T follicular helper cell (primary cell): ENCODE results near the gene GPRIN1.
"Not testable (repeated sequence)": the region's sequence is repeated elsewhere in the genome, so short reads cannot be mapped to it uniquely, and the experiment has no call there.

Source experiments
- DNase-seq: peaks from one replicate; pipeline ENCODE4 v3.0.0-alpha.2; 2020; ENCODE audit warnings: low read depth

GPRIN1 gene

DNA sequence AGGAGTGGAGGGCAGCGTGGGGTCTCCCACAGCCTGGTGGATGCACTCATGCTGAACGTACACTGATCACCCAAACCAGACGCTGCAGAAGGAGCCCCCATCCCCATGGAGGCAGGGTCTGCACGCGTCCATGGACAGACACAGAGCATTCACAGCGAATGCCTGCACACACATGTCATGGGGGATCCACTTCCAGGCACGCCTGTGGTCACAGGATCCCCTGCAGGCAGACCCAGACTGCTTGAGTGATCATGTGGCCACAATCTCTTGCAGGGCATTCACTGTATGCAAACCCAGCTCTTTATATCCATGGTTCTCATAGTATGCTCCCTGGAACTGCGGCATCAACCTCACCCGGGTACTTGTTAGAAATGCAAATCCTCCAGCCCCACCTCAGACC is 15.0 kb upstream of the GPRIN1 start:
- DNase-seq: no peak

DNA sequence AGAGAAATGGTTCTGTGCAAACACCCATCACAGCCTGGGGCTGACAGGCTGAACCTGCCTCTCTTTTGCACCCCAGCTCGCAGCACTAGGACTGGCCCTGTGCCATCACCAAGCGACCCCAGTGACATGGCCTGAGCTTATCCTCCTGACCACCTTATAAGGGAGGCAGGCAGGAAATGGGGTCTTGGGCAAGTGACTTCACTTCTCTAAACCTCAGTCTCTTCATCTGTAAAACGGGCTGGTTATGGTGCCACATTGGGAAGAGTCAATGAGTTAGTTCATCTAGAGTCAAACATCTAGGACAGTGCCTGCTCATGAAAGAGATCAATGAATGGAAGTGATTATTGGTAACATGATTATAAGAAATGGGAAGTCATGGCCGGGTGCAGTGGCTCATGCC is 14.2 kb upstream of the GPRIN1 start:
- no peak for DNase-seq

DNA sequence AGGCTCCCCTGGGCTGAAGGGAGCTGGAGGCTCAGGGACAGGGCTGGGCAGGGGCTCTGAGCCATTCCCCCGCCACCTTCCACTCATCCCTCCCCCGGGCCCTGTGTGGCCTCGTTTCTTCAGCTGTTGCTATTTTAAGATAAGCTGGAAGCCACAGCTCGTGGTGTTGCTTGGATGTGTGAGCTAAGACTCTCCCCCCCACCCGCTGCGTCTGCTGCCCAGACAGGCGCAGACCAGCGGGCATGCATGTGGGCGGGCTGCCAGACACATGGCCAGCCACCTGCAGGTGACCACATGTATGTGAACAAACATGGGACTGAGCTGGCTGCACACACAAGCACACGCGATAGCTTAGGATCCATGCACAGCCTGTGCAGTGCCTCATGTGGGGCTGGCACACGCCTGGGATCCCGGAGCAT is 11.7 kb upstream of the GPRIN1 start:
- DNase-seq: no peak

DNA sequence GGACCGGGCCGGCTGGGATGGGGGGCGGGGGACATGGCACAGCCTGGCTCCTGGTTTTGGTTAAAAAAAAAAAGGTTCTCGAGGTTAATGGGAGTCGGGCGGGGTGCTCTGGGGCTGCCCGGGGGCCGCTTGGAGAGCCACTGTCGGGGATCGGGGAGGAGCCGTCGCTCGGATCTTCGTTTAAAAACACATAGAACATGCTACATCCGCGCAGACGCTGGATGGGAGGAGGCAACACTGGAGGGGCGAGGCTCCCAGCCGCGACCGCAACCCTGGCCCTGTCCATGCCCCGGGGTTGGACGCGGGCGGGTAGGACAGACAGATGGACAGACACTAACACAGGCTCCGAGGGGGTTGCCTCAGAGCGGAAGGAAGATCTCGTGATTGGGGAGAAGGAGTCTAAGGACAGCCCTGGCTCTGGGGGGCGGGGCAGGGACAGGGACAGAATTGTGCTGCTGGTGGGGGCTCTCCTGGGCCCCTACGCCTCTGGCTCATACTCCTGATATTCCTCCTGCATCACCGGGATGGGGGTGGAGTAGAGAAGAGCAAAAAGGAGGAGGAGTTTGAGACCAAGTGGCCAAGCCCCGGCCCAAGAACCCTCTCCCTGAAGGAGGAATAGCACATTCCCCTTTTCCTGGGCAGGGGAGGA is 10.5 kb upstream of the GPRIN1 start:
- no peak for DNase-seq

DNA sequence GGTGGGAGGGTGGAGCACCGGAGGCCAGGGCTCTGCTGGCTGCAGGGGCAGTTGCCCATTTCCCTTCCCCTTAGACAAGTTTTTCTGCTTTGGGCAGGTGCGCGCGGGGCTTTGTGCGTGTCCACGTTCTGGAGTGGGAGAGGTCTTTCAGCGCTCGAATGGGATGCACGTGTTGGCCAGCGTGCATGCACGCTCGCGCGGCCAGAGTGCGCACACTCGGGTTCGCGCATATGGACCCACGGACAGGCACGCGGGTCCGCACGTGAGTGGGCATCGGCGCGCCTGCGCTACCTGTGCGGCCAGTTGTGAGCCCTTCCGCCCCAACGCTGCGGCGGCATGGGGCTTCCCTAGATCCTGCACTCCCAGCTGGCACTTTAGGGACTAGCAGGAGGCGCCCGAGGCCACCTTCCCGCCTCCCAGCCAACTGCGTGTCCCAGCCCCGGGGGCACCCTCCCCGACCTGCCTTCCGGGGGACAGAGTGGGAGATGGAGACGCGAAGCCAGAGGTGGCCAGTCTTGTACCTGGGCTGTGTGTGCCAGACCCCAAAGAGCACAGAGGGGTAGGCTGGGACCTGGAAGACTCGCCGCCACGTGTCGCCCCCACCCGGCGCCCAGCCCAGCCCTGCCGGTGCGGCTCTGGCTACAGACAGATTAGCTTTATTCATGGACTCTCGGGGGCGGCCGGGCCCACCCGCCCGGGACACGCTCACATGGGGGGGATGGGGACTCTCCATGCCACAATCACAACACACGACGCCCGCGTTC is 9.8 kb upstream of the GPRIN1 start:
- no peak for DNase-seq

DNA sequence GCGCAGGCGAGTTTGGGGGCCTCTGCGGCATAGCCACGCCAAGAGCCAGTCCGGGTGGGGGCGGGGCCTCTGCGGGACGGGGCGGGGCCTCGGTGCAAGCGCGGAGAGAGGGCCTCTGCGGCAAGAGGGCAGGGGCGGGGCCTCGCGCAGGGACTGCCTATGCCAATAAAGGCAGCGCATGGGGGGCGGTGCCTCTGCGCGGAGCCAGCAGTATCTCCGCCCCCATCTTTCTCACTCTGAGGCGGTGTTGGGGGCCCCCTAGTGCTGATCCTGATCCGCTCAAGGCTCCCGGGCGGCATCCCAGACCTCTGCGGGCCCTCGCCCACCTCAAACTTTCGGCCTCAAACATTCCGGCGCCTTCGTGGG is 9.2 kb upstream of the GPRIN1 start:
- DNase-seq: peak; percentile 60

DNA sequence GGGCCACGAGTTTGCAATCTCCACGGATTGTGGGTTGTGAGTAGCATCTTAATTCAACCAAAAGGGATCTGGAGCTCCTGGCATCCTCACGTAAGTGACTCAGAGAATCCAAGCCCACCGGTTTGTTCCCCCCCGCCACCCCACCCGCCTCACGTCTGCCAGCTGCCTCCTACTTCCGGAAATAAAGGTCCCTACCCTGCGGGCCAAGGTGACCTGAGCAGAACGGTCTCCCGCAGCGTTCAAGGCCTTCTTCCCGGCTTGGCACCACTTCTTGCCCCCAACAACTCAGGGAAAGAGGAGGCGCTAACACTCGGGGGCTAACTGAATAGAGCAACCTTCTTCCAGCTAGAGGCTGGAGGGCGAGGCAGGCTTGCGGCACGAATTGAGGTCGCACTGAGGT is 8.8 kb upstream of the GPRIN1 start:
- no peak for DNase-seq

DNA sequence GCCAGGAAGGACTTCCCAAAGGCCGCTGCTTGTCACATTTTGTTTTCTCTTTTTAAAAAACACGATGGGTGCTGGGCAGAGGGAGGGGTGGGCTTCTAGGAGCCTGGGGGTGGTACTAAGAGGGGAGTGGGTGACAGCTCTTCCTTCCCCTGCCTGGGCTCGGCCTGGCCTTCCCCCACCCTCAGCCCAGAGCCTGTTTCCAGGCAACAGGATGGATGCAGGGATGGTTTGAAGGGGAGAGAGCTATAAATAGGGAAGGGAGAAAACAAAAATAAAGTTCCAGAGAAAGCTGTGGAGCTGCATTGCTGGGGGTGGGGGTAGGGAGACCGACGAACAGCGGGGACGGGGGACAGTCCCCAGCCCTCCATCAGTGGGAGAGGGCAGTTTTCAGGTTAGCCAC is 6.6 kb upstream of the GPRIN1 start:
- DNase-seq: no peak

DNA sequence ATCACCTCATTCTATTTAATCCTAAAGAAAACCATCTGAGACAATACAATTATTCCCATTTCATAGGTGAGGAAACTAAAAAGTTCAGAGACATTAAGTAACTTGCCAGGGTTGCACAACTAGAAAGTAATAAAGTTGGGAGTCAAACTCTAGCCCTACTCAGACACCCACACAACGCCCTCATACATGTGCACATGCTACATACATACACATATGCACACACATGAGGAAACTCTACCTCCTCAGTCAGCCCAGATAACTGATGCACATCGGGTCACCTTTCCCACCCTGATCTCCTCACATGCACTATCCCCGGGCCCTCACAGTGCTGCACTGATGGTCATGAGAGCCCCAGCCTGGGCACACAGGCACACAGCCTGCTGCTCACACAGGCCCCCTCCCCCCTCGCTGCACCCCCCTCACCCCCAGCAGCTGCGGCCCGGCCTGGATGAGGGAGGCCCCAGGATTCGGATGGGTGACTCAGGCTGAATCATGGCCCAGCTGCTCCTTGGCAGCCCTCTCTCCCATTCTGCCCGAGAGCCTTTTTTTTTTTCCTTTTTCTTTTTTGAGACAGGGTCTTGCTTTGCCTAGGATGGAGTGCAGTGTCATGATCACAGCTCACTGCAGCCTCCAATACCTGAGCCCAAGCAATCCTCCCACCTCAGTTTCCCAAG is 5.0 kb upstream of the GPRIN1 start:
- no peak for DNase-seq

DNA sequence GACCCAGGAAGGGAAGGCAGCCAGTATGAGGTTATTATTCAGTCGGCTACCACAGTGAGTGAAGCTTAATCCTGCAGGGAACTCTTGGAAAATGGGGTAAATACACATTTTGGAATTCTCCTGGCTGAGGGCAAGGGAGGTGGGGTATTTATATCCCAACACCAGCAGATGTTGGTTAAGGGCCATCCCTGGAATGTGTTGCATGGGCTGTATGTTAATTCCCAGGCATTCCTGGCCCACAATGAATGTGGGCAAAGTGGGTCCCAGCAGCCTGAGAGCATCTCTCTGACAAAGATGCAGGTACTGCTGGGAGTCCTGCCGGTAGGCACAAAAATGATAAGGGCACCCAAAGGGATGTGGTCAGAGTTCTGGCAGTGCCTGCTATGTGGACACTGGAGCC is 2.9 kb upstream of the GPRIN1 start:
- DNase-seq: no peak

DNA sequence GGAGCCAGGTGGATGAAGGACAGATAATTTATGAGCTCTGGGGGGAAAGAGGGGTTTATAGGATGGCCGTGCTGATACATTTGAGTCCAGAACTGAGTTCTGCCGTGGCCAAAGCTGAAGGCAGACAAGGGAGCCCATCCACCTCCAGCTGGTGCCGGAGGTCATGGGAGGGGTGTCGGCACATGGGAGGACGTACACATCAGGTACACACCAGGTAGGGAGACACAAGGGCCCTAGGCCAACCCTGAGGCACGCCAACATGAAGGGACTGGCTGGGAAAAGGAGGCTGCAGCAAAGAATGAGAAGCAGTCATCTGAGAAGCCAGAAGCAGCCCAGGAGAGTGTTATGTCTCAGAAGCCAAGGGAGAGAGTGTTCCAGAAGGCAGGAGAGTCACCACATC is 2.1 kb upstream of the GPRIN1 start:
- DNase-seq: no peak

DNA sequence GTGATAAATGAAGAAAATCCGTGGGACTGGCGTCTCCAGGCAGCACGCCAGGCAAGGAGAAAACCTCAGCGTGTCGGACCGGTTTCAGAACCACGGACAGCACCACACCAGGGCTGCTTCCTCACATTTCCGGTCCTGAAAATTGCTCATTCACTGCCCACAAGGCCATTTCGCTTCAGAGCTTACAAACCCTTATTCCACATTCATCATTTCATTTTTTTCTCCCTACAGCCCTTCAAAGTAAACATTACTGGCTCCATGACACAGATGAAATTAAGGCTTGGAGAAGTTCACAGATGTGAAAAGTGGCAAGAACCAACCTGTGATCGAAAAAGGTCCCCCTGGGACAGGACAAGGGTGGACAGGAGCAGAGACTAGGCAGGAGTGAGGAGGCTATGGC is 1.5 kb upstream of the GPRIN1 start:
- peak; percentile 28 for DNase-seq

DNA sequence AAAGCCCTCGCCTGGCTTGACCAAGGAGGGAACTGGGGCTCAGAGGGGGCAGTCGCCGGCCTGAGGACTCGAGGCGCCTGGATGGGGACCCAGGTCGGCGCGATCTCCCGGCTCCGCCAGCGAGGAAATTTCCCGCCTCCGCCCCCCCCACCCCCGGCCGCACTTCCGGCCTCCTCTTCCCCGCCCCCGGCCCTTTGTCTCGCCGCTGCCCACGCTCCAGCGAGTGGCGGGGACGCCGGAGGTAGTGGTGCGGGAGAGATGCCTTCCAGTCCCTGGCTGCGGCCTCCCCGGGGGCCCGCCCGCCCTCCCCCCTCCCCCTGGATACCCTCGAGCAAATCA is 448 bp upstream of the GPRIN1 start:
- DNase-seq: no peak

DNA sequence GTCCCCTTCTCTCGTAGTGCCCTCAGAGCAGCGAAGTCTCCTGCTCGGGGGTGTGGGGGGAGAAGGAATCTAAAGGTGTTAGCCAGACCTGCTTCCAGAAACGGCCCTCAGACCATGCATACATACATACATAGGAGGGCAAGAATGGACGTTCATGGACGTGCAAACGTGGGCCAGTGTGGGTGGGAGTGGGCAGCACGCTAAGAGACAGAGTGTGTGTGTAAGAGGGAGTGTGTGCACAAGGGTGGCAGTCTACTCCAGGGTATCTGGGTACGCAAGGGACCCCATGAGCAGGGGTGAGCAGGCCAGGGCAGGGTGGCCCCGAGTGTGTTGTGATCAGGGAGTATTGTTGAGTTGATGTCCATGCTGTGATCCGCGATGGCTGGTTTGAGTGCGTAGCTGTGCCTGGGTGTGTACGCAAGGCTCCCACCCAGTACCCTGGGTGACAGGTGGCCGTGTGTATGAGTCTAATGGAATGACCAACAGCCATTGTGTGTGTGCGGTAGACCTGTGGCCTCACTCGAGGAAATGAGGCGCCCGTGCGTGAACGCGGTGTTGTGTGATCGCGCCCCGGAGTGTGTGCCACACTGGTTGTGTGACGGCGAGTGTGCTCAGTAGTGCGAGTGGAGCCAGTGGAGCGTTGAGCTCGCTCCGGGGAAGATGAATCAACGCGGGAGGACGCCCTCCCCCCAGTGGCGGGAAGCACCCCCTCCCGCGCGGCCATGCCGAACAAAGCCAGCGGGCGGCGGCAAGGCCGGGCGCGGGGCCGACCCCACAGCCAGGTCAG is 826 bp downstream of the GPRIN1 start:
- no peak for DNase-seq

DNA sequence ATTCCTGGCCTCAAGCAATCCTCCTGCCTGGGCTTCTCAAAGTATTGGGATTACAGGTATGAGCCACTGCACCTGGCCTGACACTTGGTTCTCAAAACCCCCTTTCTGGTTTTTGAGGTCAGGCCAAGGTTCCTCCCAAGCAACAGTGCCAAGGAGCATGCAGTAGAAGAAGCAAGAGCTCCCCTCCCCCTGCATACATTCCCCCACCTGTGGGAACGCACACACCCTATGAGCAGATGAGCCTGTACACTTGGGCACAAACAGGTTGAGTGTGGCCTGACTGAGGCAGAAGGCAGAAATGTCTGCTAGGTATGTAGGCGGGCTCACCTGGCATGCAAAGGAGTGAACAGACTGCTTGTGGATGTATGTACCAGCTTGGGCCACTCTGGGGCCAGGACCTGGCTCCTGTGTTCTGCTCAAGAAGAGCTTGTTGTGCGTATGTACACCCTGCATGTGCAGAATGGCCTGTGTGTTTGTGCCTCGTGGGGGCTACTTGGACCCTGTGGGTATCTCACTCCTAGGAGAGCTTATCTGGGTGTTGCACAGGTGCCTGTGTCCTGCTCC is 1.7 kb downstream of the GPRIN1 start:
- no peak for DNase-seq

DNA sequence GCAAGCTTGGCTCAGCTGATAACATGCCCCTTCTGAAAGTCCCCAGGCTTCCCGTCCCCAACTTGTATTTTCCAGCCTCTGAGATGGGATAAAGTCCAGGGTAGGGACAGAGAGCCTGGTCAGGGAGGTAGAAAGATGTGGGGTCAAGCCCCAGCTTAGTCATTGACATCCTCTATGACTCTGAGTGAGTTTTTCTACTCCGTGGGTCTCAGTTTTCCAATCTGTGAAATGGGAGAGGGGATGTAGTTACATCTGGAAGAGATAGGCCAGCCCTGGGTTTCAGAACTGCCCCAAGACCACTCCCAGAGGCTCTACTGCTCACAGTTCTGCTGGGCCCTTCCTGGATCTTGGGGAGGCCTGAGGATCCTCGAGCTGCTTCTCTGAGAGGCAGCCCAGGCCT is 3.1 kb downstream of the GPRIN1 start:
- no peak for DNase-seq

DNA sequence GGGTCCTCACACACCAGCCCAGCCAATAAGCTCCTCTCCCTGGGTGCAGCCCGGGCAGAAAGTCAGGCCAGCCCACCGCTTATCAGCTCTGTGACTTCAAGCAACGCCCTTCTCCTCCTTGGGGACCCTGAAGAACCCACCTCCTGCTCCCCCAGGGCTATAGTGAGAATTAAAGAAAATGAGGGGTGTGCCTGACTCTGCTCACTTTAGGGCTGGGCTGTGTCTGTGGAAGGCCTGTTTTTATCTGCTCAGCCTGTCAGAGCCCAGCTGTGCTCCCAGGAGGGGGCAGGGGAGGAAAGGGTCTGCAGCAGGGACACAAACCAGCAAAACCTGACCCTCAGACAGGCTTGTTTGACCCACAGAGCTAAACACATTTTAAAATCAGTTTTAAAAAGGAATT is 3.9 kb downstream of the GPRIN1 start:
- no peak for DNase-seq

DNA sequence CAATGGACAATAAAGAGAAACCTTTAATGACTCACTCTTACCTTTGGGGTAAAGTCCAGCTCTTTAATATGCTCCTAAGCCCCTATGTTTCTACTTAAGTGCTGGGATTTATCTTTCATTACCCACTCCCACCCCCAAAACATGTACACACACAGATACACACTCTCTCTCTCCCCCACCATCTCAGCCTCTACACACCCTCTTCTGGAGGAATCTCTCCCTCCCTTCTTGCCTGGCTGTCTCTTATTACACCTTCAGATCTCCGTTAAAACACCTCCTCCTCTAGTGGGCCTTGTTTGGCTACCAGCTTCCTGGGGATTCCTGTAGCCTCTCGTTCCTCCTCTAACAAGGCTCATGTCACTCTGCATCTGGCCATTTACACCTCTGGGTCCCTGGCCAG is 6.9 kb downstream of the GPRIN1 start:
- no peak for DNase-seq

DNA sequence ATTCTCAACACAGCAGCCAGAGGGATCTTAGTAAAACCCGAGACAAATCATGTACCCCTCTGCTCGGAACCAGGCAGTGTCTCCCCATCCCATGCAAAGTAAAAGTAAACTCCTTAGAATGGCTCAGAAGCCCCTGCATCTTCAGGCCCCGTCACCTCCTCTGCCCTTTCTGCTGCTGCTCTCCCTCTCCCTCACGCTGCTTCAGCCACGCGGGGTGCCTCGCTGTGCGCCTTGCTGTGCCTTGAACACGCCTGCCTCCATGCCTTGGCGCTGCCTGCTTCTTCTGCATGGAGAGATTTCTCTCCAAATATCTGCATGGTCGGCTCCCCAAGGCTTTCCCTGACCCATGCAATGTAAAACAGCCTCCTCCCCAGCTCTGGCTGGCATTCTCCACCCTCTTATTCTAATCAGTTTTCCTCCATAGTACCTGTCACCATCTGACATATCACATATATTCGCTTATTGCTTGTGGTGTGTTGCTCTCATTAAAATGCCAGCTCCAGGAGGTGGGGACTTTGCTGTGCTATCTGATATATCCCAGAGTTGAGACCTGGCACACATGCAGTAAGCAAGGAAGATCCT is 8.0 kb downstream of the GPRIN1 start:
- no peak for DNase-seq

DNA sequence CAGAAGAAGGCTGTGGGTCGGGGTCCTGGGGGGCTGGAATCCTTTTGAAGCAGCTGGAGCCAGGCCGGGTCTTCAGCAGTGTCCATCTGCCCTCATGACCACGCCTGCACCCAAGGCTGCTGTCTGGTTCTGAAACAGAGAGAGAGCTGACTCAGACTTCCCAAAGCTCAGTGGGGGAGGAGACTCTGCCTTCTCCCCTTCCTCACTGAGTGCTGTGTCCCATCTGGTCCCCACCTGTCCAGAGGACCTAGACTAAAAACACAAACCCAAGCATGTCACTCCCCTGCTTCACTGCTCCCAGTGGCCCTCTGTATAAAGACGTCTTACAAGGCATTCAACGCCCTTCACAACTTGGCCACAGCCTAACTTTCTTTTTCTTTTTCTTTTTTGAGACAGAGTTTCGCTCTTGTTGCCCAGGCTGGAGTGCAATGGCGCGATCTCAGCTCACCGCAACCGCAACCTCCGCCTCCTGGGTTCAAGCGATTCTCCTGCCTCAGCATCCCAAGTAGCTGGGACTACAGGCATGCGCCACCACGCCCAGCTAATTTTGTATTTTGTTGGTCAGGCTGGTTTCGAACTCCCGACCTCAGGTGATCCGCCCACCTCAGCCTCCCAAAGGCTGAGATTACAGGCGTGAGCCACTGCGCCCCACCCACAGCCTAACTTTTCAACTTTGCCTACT is 10.1 kb downstream of the GPRIN1 start:
- not testable (repeated sequence) for DNase-seq
